Subcutaneous adipose tissue (tissue), 4 donors: ENCODE data around the gene SLC4A1AP. TPM values are rescaled to one million over a fixed set of nuclear protein-coding genes. Genes with fewer than 3 reads are reported as not detected.

Source experiments
- total RNA-seq, 4 donors: library from RNA; depleted of rRNA; stranded (reverse); fragments of >200 nt; gene quantifications; one replicate each; pipeline ENCODE4 v1.1.0, GENCODE V29; 2016
- TF ChIP-seq, protein P1 (sequence below): fragments of 450-650 bp; IDR thresholded peaks from one replicate; pipeline ENCODE4 v1.5.1; 2016; ENCODE audit warnings: low read depth, mild to moderate bottlenecking, control low read depth, antibody characterized with exemption, moderate library complexity

SLC4A1AP gene
- total RNA-seq, 4 donors from 2014 or later: 20.7 to 23.1 (median 22.3) TPM

DNA sequence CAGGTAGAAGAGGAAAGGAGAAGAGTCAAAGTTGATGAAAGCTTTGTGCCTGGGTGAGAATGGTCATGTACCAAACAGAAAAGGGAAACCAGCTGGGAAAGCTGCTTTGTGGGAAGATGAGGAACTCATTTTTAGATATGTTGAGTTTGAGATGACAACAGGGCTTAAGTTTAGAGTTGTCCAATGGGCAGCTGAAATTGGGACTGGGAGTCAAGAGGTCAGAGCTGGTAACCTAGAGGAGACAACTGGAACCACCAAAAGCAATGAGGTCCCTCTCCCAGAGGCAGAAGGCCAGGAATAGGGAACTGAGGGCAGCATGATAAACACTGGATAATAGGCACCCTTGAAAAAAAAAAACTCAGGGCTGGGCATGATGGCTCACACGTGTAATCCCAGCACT, 48.8 kb downstream of the SLC4A1AP start:
- TF ChIP-seq, protein P1, sequence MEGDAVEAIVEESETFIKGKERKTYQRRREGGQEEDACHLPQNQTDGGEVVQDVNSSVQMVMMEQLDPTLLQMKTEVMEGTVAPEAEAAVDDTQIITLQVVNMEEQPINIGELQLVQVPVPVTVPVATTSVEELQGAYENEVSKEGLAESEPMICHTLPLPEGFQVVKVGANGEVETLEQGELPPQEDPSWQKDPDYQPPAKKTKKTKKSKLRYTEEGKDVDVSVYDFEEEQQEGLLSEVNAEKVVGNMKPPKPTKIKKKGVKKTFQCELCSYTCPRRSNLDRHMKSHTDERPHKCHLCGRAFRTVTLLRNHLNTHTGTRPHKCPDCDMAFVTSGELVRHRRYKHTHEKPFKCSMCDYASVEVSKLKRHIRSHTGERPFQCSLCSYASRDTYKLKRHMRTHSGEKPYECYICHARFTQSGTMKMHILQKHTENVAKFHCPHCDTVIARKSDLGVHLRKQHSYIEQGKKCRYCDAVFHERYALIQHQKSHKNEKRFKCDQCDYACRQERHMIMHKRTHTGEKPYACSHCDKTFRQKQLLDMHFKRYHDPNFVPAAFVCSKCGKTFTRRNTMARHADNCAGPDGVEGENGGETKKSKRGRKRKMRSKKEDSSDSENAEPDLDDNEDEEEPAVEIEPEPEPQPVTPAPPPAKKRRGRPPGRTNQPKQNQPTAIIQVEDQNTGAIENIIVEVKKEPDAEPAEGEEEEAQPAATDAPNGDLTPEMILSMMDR: no peak

DNA sequence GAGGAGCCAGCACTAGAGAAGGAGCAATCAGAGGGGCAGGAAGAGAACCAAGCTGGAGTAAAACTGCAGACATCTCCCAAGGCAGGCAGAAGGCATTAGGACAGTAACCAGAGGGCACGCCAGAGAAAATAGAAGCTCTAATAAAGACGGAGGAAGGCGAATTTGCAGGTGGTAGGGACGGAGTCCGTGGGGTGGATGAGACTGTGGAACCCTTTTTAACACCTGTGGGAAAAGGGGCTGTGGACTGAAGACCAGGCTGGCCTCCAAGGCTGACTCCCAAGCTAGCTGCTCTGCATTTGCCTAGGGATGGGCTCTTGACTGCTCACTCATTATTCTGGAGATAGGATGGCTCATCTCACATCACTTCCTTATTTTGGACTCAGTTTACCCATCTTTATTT, 49.5 kb downstream of the SLC4A1AP start:
- TF ChIP-seq, protein P1: no peak

DNA sequence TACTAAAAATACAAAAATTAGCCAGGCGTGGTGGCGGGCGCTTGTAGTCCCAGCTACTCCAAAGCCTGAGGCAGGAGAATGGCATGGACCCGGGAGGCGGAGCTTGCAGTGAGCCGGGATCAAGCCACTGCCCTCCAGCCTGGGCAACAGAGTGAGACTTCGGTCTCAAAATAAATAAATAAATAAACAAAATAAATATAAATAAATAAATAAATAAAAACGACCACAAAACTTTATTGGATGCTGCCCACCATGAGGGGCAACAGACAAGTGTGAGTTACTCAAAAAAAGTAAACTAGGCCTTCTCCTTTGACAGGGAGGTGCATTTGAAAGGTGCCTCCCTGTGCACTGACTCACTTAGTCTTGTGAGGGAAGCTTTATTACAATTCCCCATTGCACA, 50.4 kb downstream of the SLC4A1AP start:
- TF ChIP-seq, protein P1: no peak

- TF ChIP-seq, protein P1: no peak
Measured at GRCh38 chr2:27714851-27715291, 51.2 kb downstream of the SLC4A1AP start.

DNA sequence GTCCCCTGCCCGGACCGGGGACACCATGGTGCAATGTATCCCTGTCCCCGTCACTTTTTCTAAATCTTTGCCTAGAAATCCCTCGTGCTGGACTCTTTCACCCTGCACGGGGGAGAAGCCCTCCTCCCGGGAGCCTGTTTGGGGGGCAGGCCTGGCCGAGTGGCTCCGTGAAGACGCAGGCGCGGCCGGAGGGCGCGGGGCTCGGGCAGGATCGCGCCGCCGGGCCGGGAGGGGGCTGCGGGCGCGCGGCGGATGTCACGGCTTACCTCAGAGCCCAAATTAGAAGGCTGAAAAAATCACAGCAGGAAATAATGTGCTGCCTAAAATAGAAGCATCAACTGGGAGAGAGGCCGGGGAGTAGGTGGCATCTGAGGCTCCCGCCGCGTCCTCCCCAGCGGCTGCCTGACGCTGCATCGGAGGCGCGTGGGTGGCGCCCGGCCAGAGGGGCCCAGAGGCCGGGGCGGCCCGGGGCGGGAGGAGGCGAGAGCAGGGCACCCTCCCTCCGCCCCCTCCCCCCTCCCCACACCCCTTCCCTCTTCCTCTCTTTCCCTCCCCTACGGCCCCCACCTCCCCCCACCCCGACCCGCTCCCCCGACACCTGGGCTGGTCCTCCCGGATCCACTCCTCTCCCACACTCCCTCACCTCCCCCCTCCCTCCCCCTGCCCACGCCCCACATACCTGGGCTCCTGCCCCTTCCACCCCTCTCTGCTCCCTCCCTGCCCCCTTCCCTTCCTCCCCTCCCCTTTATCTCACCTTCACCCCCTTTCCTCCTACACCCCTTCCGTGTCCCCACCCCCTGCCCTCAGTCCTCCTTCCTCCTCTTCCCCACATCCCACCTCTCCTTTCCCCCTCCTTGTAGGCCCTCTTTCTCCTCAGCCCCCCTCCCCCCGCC, 51.9 kb downstream of the SLC4A1AP start:
- TF ChIP-seq, protein P1: no peak

- TF ChIP-seq, protein P1: no peak
Measured at GRCh38 chr2:27716301-27717069, 52.8 kb downstream of the SLC4A1AP start.

- TF ChIP-seq, protein P1: no peak
Measured at GRCh38 chr2:27717070-27717795, 53.5 kb downstream of the SLC4A1AP start.
